Astrocyte (in vitro differentiated cells and primary cell): ENCODE results near the gene ZNF749.

Experiments used
- EZH2 ChIP-seq: IDR thresholded peaks from 2 replicates; pipeline ENCODE4 v1.6.1; 2012; ENCODE audit warnings: mild to moderate bottlenecking, low read length, inconsistent platforms; ENCODE audit not compliant: insufficient read depth
- TF ChIP-seq, protein P1 (sequence below): IDR thresholded peaks from 2 replicates; pipeline ENCODE4 v1.5.1; 2011; ENCODE audit warnings: low read depth, mild to moderate bottlenecking, inconsistent platforms, low read length, moderate library complexity; ENCODE audit not compliant: insufficient read depth

DNA sequence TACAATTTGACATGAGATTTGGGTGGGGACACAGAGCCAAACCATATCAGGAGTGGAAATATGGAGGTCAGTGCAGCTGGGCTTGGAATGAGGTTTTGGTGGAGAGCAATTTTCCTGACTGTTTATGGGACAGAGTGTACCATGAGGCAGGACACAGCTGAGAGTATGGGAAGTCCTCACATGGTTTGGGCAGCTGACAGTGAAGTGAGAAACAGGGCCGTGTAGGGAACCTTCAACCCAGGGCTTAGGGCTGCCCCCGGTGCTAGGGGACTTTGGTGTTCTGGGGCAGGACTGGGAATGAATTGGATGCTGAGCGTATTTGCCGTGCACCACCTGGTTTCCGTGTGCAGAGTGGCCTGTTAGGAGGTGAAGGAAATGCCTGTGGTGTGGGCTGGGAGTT is 39.4 kb upstream of the ZNF749 start:
- TF ChIP-seq, protein P1, sequence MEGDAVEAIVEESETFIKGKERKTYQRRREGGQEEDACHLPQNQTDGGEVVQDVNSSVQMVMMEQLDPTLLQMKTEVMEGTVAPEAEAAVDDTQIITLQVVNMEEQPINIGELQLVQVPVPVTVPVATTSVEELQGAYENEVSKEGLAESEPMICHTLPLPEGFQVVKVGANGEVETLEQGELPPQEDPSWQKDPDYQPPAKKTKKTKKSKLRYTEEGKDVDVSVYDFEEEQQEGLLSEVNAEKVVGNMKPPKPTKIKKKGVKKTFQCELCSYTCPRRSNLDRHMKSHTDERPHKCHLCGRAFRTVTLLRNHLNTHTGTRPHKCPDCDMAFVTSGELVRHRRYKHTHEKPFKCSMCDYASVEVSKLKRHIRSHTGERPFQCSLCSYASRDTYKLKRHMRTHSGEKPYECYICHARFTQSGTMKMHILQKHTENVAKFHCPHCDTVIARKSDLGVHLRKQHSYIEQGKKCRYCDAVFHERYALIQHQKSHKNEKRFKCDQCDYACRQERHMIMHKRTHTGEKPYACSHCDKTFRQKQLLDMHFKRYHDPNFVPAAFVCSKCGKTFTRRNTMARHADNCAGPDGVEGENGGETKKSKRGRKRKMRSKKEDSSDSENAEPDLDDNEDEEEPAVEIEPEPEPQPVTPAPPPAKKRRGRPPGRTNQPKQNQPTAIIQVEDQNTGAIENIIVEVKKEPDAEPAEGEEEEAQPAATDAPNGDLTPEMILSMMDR = no peak
- no peak for TF ChIP-seq EZH2
